GM19463 (cell line): ENCODE data around the gene FBXL17.

Experiments
- ATAC-seq: cut with Tn5 transposase; IDR thresholded peaks from one replicate; pipeline ENCODE4 v1.9.1; 2021; ENCODE audit warnings: mild to moderate bottlenecking, moderate library complexity; ENCODE audit not compliant: unreplicated experiment

Gene FBXL17

DNA sequence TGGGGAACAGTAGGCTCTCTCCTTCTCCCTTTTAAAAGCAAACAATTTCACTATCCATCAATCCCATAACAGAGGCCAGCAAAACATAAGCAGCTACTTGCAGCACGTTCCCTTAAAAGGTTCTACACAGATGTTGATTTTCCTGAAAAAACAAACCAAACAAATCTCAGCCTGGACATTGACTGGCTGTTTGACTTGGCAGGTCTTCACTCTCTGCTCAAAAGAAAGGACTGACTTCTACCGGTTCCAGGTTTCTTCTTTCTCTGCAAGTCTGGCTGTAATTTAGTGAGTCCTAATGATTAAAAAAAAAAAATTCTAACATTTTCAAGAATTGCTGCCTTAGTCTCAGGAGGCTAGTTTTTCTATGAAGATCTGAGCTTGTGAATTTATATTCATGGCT lies 508.0 kb downstream of the FBXL17 start:
- ATAC-seq = no peak

DNA sequence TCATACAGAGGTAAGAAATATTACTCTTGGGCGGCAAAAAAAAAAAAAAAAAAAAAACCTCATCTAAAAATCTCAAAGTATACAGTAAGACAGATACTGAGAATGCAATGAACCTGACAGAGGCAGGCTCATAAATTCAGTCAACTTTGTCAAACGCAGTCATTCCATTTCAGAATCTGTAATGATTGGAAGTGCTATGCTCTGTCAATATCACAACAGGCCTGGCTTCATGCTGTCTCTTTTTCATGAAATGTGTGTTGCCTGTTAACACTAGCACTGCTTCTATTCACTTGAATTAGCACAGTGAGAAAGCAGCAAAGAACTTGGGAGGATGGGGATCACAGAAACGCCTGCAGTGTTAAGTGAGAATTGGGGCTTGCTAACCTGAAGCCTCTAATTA lies 510.9 kb downstream of the FBXL17 start:
- ATAC-seq = no peak

DNA sequence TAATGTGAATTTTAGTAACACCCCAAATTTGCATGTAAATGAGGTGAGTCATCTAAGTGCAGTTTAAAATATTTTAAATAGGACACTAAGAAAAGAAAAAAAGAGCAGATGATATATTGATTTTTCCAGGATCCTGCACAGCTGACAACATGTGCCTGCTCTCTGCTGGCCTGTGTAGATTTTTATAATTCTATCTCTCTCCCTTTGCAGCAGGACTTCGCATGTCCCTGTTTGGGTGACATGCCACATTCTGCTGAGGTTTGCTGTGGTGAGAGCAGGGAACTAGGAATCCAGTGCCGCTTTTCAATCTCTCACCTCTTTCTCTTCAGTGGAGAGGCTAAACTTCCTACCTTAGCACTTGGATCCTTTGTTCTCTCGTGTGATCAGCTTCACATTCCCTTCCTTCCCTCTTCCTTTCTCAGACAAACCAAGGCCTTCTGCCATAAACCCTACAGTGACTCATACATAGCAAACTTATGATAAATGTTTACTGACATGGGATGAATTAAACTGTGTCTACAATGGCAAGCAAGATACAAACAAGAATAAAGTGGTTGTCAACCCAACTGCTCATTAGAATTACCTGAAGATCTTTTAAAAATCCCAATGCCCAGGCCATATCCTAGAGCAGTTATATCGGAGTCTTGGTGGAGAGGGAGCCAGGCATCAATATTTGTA lies 512.3 kb downstream of the FBXL17 start:
- ATAC-seq = no peak

DNA sequence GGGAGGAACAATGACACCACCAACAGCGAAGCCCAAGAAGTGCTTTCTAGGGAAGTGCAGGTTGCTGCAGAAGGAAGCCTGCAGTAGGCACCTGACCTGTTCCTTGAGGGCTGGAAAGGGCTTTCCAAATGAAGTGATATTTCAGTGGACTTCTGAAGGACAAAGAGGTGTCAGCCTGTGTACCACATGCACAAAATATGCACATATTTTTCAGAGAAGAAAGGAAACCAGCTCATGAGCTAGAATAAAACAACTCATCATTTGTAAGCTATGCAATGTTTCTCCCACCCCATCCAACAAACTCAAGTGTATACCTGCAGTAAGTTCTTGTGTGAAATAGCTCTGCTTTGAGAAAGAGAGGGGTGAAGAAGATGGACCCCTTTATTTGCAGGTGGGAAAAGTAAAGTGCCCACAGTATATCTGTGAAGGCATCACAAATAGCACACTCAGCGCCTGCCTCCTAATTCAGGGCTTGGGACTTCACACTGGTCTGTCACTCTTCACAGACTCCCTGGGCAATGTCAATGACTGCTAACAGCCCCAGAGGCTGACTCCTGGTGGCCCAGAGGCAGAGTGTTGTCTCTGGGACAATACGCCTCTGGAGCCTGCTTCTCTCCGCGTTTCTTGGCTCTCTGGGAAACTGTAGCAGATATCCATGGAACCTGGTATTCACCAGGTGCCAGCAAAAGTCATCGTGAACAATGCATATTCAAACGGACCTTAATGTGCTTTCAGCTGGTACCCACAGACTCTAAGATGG lies 513.1 kb downstream of the FBXL17 start:
- ATAC-seq = no peak

DNA sequence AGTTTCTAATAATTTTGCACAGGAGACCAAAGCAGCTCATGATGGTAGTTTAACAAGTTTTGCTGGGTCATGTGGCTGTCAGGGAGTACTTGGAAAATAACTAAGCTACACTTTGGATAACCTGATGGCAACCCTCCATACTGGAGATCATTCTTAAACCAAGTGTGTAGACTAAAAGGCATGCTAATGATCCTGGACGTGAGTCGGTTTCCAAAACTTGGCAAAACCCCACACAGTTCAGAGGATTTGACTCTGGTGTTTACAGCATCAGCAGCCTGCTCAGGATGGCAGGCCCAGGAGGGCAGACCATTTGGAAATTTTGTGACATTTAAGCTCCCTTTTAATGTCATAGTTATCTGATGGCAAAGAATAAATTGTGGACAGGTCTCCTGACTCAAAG lies 514.6 kb downstream of the FBXL17 start:
- no peak for ATAC-seq

DNA sequence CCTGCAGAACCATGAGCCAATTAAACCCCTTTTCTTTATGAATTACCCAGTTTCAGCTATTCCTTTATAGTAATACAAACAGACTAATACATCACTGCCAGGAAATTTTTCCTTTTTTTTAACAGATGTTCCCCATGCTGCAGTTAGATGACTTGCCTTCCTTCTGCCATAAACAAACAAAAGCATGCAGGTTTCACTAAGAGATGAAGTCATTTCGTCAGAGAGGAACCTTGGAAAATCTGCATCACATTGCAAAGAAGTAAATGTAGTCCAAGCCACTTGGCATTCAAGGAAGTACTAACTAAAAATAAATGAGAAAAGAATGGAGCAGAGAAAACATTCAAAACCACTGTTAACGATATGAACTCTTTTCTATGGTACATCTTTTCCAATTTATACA lies 517.1 kb downstream of the FBXL17 start:
- no peak for ATAC-seq

DNA sequence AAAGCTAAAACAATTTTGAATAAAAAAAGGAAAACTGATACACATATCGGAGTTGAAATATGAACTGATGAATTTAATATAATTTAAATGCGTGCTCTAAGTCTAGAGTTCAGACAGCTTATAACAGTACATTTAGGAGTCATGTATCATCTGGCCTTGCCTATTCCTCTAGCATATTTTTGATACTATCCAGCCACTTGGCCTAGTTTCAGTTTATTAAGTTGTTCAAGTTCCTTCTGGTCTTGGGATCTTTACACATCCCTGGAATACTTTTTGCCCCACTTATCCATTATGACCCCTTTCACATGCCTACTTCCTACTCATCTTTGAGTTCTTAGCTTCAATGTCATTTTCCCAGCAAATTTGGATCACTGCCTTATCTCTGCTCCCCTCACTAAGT lies 518.8 kb downstream of the FBXL17 start:
- ATAC-seq = no peak

DNA sequence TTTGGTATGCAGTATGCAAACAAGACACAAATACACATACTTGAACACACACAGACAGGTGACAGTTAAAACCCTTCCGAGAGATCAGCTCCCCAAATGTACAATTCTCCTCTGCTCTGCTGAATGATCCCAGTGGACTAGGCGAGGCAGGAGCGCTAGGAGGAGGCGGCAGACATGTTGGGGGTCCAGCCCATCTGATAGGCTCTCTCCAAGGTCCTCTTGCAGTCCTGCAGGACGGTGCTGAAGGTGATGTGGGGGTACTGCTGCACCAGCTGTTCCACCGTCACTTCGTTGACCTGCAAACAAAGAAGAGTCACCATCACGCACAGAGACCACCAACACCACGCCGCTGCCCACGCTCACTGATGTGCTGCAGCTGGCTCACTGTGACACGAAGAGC lies 520.3 kb downstream of the FBXL17 start:
- ATAC-seq = no peak

DNA sequence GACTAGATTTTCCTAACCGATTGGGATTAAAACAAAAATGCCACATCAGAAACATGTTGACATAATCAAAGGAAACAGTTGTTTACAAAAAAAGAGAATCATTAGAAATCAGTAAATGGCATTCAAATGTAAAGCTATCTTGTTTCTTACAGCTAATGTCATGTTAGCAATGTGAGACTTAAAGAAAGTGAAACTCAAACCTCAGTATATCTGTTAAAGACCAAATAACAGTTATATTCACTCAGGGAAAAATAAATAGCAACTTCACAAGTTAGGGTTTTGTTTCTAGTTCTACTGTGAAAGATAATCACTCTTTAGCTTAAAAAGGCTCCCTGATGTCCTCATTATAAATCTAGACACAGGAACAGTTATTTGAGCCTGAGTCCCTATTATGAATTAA lies 521.9 kb downstream of the FBXL17 start:
- no peak for ATAC-seq

DNA sequence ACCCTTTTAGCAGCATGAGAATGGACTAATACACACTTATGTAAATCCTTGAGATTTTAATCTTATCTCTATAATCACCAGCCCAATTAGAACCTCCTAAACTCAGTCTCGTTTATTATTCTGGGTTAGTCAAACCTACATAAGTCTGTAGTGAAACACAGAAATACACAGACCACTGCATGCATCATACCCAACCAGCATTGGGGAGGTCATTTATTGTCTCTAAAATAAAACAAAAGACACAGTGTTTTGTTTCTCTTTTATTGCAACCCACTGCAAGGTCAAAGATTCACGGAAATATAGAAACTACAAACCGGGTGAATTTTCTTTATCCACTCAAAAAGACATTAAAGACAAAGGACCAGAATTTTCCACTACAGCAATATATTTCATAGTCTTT lies 523.1 kb downstream of the FBXL17 start:
- no peak for ATAC-seq

DNA sequence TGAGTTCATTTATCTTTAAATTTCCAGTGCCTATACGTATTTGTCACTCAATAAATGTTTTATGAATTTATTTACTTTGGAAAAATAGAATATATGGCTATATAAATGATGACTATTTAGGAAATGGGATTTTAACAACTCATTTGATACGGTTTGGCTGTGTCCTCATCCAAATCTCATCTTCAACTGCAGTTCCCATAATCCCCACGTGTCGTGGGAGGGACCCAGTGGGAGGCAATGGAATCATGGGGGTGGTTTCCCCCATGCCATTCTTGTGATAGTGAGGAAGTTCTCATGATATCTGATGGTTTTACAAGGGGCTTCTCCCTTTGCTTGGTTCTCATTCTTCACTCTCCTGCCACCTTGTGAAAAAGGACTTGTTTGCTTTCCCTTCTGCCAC lies 523.6 kb downstream of the FBXL17 start:
- ATAC-seq = no peak

DNA sequence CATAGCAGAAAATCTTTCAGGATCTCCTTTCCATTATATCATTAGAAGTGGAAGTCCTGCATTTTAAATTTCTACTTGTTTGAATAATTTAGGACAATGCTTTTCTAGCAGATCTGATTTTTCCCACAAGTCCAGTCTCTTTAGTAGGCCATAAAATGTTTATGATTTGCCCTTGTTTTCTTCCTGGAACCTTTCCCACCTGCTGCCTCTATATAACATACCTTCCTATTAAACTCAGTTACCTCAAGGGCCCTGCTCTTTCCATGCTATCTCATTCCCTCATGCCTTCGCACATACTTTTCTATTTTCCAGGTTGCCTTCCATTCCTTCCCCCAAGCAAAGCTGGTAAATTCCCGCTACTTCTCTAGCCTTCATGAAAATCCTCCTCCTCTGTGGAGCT lies 524.1 kb downstream of the FBXL17 start:
- ATAC-seq = no peak

DNA sequence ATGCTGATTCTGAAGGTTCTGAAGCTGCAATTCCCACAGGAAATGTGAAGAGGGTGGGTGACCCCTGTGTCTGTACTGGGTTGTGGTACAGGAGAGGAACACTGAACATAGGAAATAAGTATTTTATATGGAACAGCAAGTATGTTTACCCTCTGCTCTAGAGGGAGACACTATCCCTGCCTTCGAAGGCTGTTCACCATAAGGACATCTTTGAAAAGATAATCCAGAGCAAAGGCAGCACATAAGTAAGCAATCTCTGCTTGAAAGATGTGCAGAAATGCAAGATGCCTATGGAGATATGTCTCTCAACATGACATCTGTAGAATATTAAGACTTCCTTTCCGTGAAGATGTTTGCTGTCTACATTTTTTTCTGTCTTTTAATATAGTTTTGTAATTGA lies 526.7 kb downstream of the FBXL17 start:
- no peak for ATAC-seq

DNA sequence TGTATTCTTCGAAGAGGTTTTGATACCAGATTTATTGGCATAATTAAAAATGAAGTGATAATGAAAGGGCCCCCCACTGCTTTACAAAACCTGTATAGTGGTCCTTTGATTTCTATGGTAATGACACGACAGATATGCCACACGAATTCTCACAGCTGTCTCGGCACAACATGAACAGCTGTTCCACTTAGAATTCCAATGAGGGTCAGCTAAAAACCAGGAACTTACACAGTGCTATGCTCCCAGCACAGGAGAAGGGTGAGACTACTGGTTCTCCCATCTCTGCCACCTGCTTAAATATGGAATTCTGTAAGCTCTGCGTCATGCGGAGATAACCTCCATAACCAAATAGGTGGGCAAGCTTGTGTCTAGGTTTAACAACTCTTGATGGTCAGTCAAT lies 528.2 kb downstream of the FBXL17 start:
- no peak for ATAC-seq

DNA sequence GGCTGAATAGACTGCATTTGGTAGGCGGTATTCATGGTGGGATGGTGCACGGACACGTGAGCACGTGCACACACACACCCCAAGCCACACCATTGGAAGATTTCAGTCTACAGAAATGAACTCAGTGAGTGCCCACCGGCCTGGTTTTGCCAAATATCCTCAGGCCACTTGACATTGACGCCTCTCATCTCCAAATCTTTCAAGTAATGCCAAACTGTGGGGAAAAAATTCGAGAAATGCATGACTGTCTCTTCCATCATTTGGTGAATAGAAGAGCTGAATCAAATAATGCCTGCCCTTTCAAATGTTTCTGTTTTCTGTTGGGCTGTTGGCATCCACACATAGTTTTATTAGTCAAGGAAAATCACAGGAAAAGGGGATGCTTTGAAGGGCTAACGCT lies 528.9 kb downstream of the FBXL17 start:
- no peak for ATAC-seq

DNA sequence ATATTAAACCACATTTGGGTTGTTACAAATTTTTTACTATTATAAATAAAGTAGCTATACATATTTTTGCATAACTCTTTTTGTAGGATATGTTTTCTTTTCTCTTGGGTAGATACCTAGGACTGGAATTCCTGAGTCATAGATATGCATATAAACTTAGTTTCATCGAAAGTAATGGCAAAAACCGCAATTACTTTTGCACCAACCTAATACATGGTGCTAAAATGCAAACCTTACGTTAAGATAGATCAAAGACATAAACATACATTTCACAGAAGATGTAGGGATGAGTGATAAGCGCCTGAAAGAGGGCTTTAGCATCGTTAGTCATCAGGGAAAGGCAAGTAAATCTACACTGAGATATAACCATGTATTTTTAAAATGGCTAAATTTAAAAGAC lies 532.8 kb downstream of the FBXL17 start:
- ATAC-seq = no peak

DNA sequence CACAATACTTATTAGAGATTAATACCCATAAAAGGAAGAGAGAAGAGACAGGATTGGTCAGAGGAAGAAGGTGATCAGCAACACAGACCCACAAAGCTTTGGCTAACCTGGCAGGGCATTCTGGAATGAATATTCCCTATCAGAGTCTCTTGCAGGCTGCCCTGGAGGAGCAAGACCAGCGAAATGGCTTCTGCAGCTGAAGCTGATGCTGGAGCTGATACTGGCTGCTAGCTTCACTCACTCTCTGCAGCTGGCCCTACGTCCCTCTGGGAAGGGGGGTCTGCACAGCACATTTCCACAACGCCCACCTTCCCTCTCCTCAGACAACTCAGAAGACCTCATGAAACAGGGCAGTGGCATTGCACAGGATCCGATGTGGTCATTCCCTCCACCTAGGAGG lies 541.3 kb downstream of the FBXL17 start:
- no peak for ATAC-seq

DNA sequence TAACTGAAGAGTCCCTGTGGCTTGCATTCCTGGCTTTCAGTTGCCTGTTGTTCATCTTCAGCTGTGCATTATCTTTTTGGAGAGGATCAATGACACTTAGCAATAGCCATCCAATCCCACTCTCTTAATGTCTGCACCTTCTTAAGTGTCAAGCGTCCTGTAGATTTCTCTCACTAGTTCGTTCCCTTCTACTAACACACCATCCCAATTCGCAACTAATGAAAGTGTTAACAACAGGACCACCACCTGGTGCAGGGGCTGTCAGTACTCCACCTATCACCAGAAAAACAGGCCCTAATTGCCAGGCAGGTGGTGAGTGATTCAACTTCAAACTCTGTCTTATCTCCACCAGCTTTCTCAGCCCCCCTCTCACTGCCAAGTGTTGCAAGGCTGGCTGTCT lies 541.7 kb downstream of the FBXL17 start:
- no peak for ATAC-seq

DNA sequence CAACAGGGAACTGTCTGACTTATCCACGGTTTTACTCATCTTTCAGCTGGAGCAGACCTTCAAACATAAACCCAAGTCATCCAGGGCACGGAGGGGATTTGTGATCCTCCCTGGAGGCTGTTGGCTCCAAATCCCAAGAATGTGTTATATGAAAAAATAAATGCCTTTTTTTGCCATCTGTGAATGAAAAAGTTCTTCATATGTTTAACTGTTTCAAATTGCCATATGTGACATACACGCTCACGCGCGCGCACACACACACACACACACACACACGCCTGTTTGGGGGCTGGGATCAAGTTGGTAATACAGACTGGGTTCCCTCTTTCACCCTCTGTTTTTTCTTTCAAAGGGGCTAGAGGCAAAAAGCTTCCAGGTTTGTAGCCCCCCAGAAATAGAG lies 546.8 kb downstream of the FBXL17 start:
- ATAC-seq = no peak

DNA sequence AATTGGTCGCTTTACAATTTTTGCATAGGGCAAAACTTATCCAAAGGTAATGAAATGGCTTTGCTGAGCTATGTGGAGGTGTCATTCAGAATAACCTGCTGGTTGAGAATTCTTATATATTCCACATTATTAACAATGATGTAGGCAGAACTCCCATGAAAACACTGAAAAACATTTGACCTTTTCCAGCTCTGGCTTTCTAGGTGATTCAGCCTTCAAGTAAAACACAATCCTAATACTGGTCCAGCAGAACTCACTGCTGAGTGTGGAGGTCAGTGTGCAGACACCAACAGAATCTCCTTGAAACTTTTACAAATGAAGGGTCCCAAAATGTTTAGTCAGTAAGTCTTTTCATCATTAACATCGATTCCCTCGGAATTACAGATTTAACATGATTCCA lies 549.2 kb downstream of the FBXL17 start:
- no peak for ATAC-seq

DNA sequence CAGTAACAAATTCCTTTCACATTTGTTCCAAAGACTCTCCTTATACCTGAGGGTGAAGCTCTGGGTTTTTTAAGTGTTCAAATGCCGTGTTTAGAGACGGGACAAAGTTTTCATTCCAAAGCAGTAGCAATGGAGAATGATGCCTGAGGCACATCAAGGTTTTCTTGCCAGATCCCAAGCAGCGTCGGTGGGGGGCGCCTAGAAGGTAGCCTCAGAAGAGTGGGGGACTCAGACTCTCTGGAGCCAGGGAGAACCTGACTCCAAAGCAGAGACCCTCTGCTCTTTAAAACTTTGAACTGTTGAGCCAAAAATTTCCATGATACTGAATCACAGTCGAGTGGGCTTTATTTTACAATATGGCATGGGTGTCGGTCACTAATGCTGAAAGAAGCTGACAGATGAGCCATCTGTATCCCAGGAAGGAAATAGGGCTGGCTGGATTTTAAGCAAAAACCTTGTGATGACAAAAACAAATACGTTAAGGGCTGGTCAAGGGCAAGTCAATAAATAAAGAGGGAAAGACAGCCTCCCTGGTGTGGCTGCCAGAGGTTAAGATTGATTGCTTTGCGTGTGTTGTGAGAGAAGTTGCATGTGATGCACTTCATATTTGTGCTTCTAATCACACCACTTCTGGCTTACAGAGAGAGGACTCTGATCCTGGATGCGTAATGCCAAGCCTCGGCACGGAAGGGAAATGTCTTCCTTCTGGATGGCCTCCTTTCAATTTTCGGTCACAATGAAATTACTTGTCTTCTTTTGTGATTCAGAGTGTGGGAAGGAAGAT lies 550.1 kb downstream of the FBXL17 start:
- no peak for ATAC-seq

DNA sequence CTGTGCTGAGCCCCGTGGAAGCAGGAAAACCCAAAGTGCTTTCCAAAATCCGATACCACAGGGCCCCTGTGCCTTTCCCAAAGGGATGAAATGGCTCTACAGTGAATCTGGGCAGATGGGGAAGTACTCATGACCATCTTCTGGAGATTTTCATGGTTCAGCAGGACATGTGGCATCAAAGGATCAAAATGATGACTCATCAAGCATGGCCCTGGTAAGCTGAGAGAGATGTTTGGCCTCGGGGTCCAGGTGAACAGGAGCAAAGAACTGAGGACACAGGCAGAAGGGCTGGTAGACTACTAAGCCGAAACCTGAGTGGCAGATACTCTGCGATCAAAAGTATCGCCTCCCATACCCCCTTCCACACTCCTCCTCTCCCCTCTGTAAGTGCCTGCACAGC lies 551.1 kb downstream of the FBXL17 start:
- no peak for ATAC-seq
